ENCODE measurements around the gene ATP1B2. TPM values are rescaled to one million over a fixed set of nuclear protein-coding genes. Genes with fewer than 3 reads are reported as not detected.

The ATP1B2 gene
- total RNA-seq (1 to 10 TPM in 1 of 2 donors, under 1 TPM in 1; 0.68 to 2.4 TPM), polyA plus RNA-seq (ENCODE audit: insufficient read length in 6 of 6) (10 to 100 TPM; 23.2 to 31.3 (median 28.7) TPM)
- long read RNA-seq, donor 1, transcript ATP1B2-201 (7 exons, 3,153 nt), result major isoform, 7 of 12 reads
- long read RNA-seq, donor 1, partial matches to known transcripts, result 5 of 12 reads
- long read RNA-seq, donor 1, other reads (novel, unspliced or antisense), result 0 of 12 reads
- long read RNA-seq, donor 2, transcript ATP1B2-201 (7 exons, 3,153 nt), result major isoform, 9 of 9 reads
- long read RNA-seq, donor 2, partial matches to known transcripts, result 0 of 9 reads
- long read RNA-seq, donor 2, other reads (novel, unspliced or antisense), result 0 of 9 reads
- long read RNA-seq, donor 3, transcript ATP1B2-201 (7 exons, 3,153 nt), result major isoform, 6 of 6 reads
- long read RNA-seq, donor 3, partial matches to known transcripts, result 0 of 6 reads
- long read RNA-seq, donor 3, other reads (novel, unspliced or antisense), result 0 of 6 reads
- long read RNA-seq, donor 4, result 0 reads
- long read RNA-seq, donor 5, transcript ATP1B2-201 (7 exons, 3,153 nt), result major isoform, 11 of 18 reads
- long read RNA-seq, donor 5, partial matches to known transcripts, result 7 of 18 reads
- long read RNA-seq, donor 5, other reads (novel, unspliced or antisense), result 0 of 18 reads
- long read RNA-seq, donor 6, transcript ATP1B2-201 (7 exons, 3,153 nt), result major isoform, 5 of 5 reads
- long read RNA-seq, donor 6, partial matches to known transcripts, result 0 of 5 reads
- long read RNA-seq, donor 6, other reads (novel, unspliced or antisense), result 0 of 5 reads
- long read RNA-seq, donor 7, transcript ATP1B2-201 (7 exons, 3,153 nt), result major isoform, 5 of 5 reads
- long read RNA-seq, donor 7, partial matches to known transcripts, result 0 of 5 reads
- long read RNA-seq, donor 7, other reads (novel, unspliced or antisense), result 0 of 5 reads
- long read RNA-seq, donor 8, transcript ATP1B2-201 (7 exons, 3,153 nt), result major isoform, 13 of 20 reads
- long read RNA-seq, donor 8, partial matches to known transcripts, result 7 of 20 reads
- long read RNA-seq, donor 8, other reads (novel, unspliced or antisense), result 0 of 20 reads
- long read RNA-seq, donor 9, result 0 reads
- long read RNA-seq, donor 10, result 0 reads
- long read RNA-seq, donor 11, result 0 reads
- long read RNA-seq, donor 12, partial matches to known transcripts, result 0 of 4 reads
- long read RNA-seq, donor 12, other reads (novel, unspliced or antisense), result 0 of 4 reads

- TF ChIP-seq CTCF (IDR thresholded peaks at IDR 0.05), result no peak
Measured at GRCh38 chr17:7650509-7651096, at the start of gene ATP1B2. Gene ATP1B2, plus strand, starts transcription at chr17:7650926. Its CDS starts 593 bp downstream, at chr17:7651519.

DNA sequence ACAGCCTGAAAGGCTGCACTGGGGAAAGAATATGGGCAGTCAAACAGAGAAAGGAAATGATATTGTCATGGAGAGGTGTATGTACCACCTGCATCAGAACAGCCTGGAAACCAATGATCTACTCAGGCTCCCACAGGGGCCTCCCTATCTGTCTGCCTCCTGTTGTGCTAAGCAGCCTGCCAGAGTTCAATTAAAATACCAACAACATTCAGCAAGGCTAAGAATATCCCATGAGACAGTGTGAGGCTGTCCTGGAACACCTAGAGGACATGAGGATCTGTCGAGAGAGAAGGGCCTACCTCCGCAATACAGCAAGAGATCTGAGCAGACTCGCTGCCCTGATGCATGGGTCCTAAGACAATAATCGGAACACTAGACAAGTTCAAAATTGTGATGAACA lies 44.4 kb upstream of the ATP1B2 start:
- Histone ChIP-seq H3K27ac (no peak overlapping the region), H3K4me3 (no peak overlapping the region), H3K27me3 (no peaks in the 10 kb centered on the region), H3K36me3 (peaks cover 0 to 52% of the 10 kb centered on the region in 2 donors), H3K9me3 (no peaks in the 10 kb centered on the region), H3K4me1 (peaks cover 3 to 16% of the 10 kb centered on the region in 2 donors)
- intact Hi-C loops (cut with DNase I), result no loop called here
- TF ChIP-seq CTCF (IDR thresholded peaks at IDR 0.05), result no peak
- DNase-seq (no peak), ATAC-seq (no peak)

More at GRCh38 chr17:7650509-7651096, at the start of gene ATP1B2:
- ATAC-seq (peak; percentile 85), DNase-seq (peak; percentile 71 to 90 (median 78))
- Histone ChIP-seq H3K4me1 (peaks cover 16 to 20% of the 10 kb centered on the region in 2 donors), H3K27me3 (peaks cover 15 to 69% of the 10 kb centered on the region in 2 donors), H3K27ac (no peak within 1 kb of the TSS), H3K36me3 (no peaks in the 10 kb centered on the region), H3K4me3 (peak within 1 kb of the TSS; percentile 24 to 37), H3K9me3 (no peaks in the 10 kb centered on the region)
- intact Hi-C loops (cut with DNase I), result no loop called here

DNA sequence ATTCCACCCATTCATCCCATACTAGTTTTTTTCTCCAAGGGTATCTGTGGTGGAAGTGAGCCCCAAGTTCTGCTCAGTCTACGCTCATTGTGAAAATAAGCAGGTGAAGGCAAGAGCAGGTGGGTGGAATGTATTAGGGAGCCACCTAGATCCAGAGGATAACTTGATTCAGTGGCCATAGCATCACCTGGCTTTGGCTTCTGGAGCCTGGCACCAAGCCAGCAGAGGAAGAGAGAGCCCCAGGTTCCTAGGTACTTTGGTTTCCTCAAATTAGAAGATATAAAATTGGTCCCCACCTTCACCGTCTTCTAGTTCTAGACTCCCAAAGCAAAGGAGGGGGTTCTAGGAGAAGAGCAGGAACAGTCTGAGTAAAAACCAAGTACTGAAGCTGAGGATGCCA lies 40.1 kb upstream of the ATP1B2 start:
- Histone ChIP-seq H3K4me1 (peaks cover 23 to 46% of the 10 kb centered on the region in 2 donors), H3K27ac (no peak overlapping the region), H3K27me3 (no peaks in the 10 kb centered on the region), H3K4me3 (no peak overlapping the region), H3K9me3 (no peaks in the 10 kb centered on the region), H3K36me3 (peaks cover 0 to 9% of the 10 kb centered on the region in 2 donors)
- intact Hi-C loops (cut with DNase I), result no loop called here
- DNase-seq, result no peak
- TF ChIP-seq CTCF (IDR thresholded peaks at IDR 0.05), result no peak
- ATAC-seq, result no peak

- no peak overlapping the region for H3K4me3 ChIP-seq
- no peak for TF ChIP-seq CTCF (IDR thresholded peaks at IDR 0.05)
- peaks cover 0 to 4% of the 10 kb centered on the region in 2 donors for H3K36me3 ChIP-seq
Measured at GRCh38 chr17:7611635-7612293, 39.0 kb upstream of the ATP1B2 start.

More at GRCh38 chr17:7611635-7612293, 39.0 kb upstream of the ATP1B2 start:
- H3K9me3 ChIP-seq, result no peaks in the 10 kb centered on the region
- DNase-seq, result no peak
- no peak for ATAC-seq
- H3K27me3 ChIP-seq, result no peaks in the 10 kb centered on the region
- intact Hi-C loops (cut with DNase I), result no loop called here
- H3K4me1 ChIP-seq, result peaks cover 23 to 46% of the 10 kb centered on the region in 2 donors
- no peak overlapping the region for H3K27ac ChIP-seq

Measured in left lung (tissue), 14 donors.